OCI-LY7 (cell line): Measurements from ENCODE around the gene FRMPD2.

Experiments
- EZH2phosphoT487 ChIP-seq: fragments of 200-600 bp; sonication (generic); IDR thresholded peaks from 2 replicates; pipeline ENCODE4 v1.6.1; 2018; ENCODE audit warnings: low read depth, borderline replicate concordance, mild to moderate bottlenecking, mixed run types, antibody characterized with exemption, low read length, moderate library complexity, mixed read lengths
- TF ChIP-seq, protein P1 (sequence below): fragments of 200-600 bp; sonication (generic); conservative IDR thresholded peaks from 2 replicates; pipeline ENCODE4 v1.5.1; 2014; ENCODE audit warnings: mild to moderate bottlenecking, antibody characterized with exemption, low read length, moderate library complexity, mixed read lengths

DNA sequence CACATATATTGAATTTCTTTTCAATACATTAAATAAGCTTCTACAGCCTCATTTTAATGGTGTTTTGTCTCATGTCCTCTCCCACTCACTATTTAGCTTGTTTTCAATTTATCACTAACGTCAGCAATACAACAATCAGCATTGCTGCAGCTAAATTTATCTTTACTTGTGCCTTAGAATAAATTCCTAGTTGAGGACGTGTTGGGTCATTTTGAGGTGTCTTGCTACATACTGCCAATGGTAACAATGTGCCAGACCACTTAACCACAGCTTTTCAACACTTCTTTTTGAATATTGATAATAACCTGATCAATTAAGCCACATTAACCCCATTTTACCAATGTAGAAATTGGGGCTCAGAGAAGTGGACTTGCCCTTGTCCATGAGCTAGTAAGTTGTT lies 26.0 kb downstream of the FRMPD2 start:
- TF ChIP-seq, protein P1, sequence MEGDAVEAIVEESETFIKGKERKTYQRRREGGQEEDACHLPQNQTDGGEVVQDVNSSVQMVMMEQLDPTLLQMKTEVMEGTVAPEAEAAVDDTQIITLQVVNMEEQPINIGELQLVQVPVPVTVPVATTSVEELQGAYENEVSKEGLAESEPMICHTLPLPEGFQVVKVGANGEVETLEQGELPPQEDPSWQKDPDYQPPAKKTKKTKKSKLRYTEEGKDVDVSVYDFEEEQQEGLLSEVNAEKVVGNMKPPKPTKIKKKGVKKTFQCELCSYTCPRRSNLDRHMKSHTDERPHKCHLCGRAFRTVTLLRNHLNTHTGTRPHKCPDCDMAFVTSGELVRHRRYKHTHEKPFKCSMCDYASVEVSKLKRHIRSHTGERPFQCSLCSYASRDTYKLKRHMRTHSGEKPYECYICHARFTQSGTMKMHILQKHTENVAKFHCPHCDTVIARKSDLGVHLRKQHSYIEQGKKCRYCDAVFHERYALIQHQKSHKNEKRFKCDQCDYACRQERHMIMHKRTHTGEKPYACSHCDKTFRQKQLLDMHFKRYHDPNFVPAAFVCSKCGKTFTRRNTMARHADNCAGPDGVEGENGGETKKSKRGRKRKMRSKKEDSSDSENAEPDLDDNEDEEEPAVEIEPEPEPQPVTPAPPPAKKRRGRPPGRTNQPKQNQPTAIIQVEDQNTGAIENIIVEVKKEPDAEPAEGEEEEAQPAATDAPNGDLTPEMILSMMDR: no peak
- TF ChIP-seq EZH2phosphoT487: no peak
